H9 (cell line): ENCODE data around the gene ZNF578. TPM values are rescaled to one million over a fixed set of nuclear protein-coding genes. Genes with fewer than 3 reads are reported as not detected.
"Not testable (repeated sequence)": the region's sequence is repeated elsewhere in the genome, so short reads cannot be mapped to it uniquely, and the experiment has no call there.

ENCODE experiments used
- DNase-seq: peaks from one replicate; pipeline ENCODE4 v3.0.0-alpha.2; 2017
- H2AFZ ChIP-seq: one replicate; pipeline ENCODE4 v1.6.1; 2013; ENCODE audit warnings: mild to moderate bottlenecking, low read length, control low read depth, moderate library complexity
- H2AK5ac ChIP-seq: 2 replicates; pipeline ENCODE4 v1.6.1; 2013; ENCODE audit warnings: low read length, control low read depth, mixed read lengths; ENCODE audit not compliant: insufficient read length
- H2BK120ac ChIP-seq: one replicate; pipeline ENCODE4 v1.6.1; 2013; ENCODE audit warnings: low read depth, mild to moderate bottlenecking, low read length, control low read depth, inconsistent platforms; ENCODE audit not compliant: poor library complexity, severe bottlenecking
- H2BK12ac ChIP-seq: 2 replicates; pipeline ENCODE4 v1.6.1; 2013; ENCODE audit warnings: low read length, control low read depth, mixed read lengths, low read depth; ENCODE audit not compliant: insufficient read length
- H2BK15ac ChIP-seq: 2 replicates; pipeline ENCODE4 v1.6.1; 2013; ENCODE audit warnings: low read depth, low read length, control low read depth
- H2BK20ac ChIP-seq: one replicate; pipeline ENCODE4 v1.6.1; 2013; ENCODE audit warnings: low read depth, mild to moderate bottlenecking, low read length, control low read depth, inconsistent platforms; ENCODE audit not compliant: poor library complexity, severe bottlenecking
- H2BK5ac ChIP-seq: 2 replicates; pipeline ENCODE4 v1.6.1; 2013; ENCODE audit warnings: low read length, control low read depth, mixed read lengths; ENCODE audit not compliant: insufficient read length
- H3K14ac ChIP-seq: 2 replicates; pipeline ENCODE4 v1.6.1; 2013; ENCODE audit warnings: low read length, control low read depth; ENCODE audit not compliant: insufficient read depth
- H3K18ac ChIP-seq: 2 replicates; pipeline ENCODE4 v1.6.1; 2013; ENCODE audit warnings: low read depth, mild to moderate bottlenecking, mixed read lengths, low read length, control low read depth; ENCODE audit not compliant: insufficient read length
- H3K23ac ChIP-seq: 2 replicates; pipeline ENCODE4 v1.6.1; 2013; ENCODE audit warnings: low read length, control low read depth, mixed read lengths, low read depth; ENCODE audit not compliant: insufficient read length
- H3K23me2 ChIP-seq: 2 replicates; pipeline ENCODE4 v1.6.1; 2013; ENCODE audit warnings: low read depth, mild to moderate bottlenecking, mixed read lengths, low read length, control low read depth; ENCODE audit not compliant: insufficient read length, poor library complexity, severe bottlenecking
- H3K27ac ChIP-seq: 2 replicates; pipeline ENCODE4 v1.5.1; 2013; ENCODE audit warnings: low read length, control low read depth, mixed read lengths, low read depth; ENCODE audit not compliant: insufficient read length
- H3K27me3 ChIP-seq: 2 replicates; pipeline ENCODE4 v1.6.1; 2013; ENCODE audit warnings: low read length, control low read depth, inconsistent platforms; ENCODE audit not compliant: insufficient read depth
- H3K4ac ChIP-seq: 2 replicates; pipeline ENCODE4 v1.6.1; 2013; ENCODE audit warnings: low read depth, mild to moderate bottlenecking, control low read depth, inconsistent platforms, low read length, moderate library complexity
- H3K4me1 ChIP-seq: 2 replicates; pipeline ENCODE4 v1.6.1; 2013; ENCODE audit warnings: low read length, control low read depth, inconsistent platforms; ENCODE audit not compliant: insufficient read depth
- H3K4me2 ChIP-seq: 2 replicates; pipeline ENCODE4 v1.6.1; 2013; ENCODE audit warnings: low read length, control low read depth, mixed read lengths; ENCODE audit not compliant: insufficient read length, insufficient read depth
- H3K56ac ChIP-seq: 2 replicates; pipeline ENCODE4 v1.6.1; 2013; ENCODE audit warnings: low read depth, mild to moderate bottlenecking, mixed read lengths, low read length, control low read depth; ENCODE audit not compliant: insufficient read length
- H3K79me1 ChIP-seq: 2 replicates; pipeline ENCODE4 v1.6.1; 2013; ENCODE audit warnings: low read depth, mild to moderate bottlenecking, moderate library complexity, low read length, control low read depth, inconsistent platforms; ENCODE audit not compliant: insufficient read depth, poor library complexity, severe bottlenecking
- H3K79me2 ChIP-seq: 2 replicates; pipeline ENCODE4 v1.6.1; 2013; ENCODE audit warnings: low read length, control low read depth, inconsistent platforms; ENCODE audit not compliant: insufficient read depth
- H3K9ac ChIP-seq: 2 replicates; pipeline ENCODE4 v1.6.1; 2013; ENCODE audit warnings: low read length, control low read depth, mixed read lengths; ENCODE audit not compliant: insufficient read length; ENCODE audit errors: extremely low read depth
- H3K9me3 ChIP-seq: one replicate; pipeline ENCODE4 v1.6.1; 2013; ENCODE audit warnings: low read depth, low read length, inconsistent platforms; ENCODE audit not compliant: control insufficient read depth
- H3T11ph ChIP-seq: one replicate; pipeline ENCODE4 v1.6.1; 2013; ENCODE audit warnings: mild to moderate bottlenecking, low read length, control low read depth, inconsistent platforms
- H4K20me1 ChIP-seq: one replicate; pipeline ENCODE4 v1.6.1; 2013; ENCODE audit not compliant: control insufficient read depth, insufficient read length, insufficient read depth
- H4K5ac ChIP-seq: 2 replicates; pipeline ENCODE4 v1.6.1; 2013; ENCODE audit warnings: low read depth, mild to moderate bottlenecking, mixed read lengths, low read length, control low read depth; ENCODE audit not compliant: insufficient read length
- H4K8ac ChIP-seq: replicated peaks from 2 replicates; pipeline ENCODE4 v1.6.1; 2013; ENCODE audit warnings: low read length, control low read depth, mixed read lengths, low read depth; ENCODE audit not compliant: insufficient read length
- H4K91ac ChIP-seq: 2 replicates; pipeline ENCODE4 v1.6.1; 2013; ENCODE audit warnings: low read depth, mild to moderate bottlenecking, moderate library complexity, mixed read lengths, low read length, control low read depth; ENCODE audit not compliant: insufficient read length
- H3K27ac Mint-ChIP-seq, 3 experiments: 2 replicates in 2 of 3; 3 replicates in 1 of 3; pipeline ENCODE4 v1.8.0; 2020 to 2021; ENCODE audit warnings: mixed read lengths in 3 of 3, mild to moderate bottlenecking in 1 of 3, moderate library complexity in 1 of 3
- H3K27me3 Mint-ChIP-seq: 2 replicates; pipeline ENCODE4 v1.8.0; 2021; ENCODE audit warnings: low read depth, mild to moderate bottlenecking, moderate library complexity, mixed read lengths
- H3K36me3 Mint-ChIP-seq, 3 experiments: 2 replicates in 2 of 3; 3 replicates in 1 of 3; pipeline ENCODE4 v1.8.0; 2020 to 2021; ENCODE audit warnings: low read depth in 3 of 3, mixed read lengths in 3 of 3; ENCODE audit not compliant: insufficient read depth in 1 of 3
- H3K4me1 Mint-ChIP-seq, 2 experiments: 2 replicates each; pipeline ENCODE4 v1.8.0; 2020; ENCODE audit warnings: mixed read lengths in 2 of 2
- H3K4me3 Mint-ChIP-seq, 2 experiments: 2 replicates in 1 of 2; 3 replicates in 1 of 2; pipeline ENCODE4 v1.8.0; 2020 to 2021; ENCODE audit warnings: mild to moderate bottlenecking in 2 of 2, mixed read lengths in 2 of 2, moderate library complexity in 1 of 2
- H3K9me3 Mint-ChIP-seq, 2 experiments: 2 replicates in 1 of 2; 3 replicates in 1 of 2; pipeline ENCODE4 v1.8.0; 2020; ENCODE audit warnings: mild to moderate bottlenecking in 2 of 2, mixed read lengths in 2 of 2, moderate library complexity in 1 of 2
- CTCF ChIP-seq: fragments of 200-600 bp; sonication (generic); conservative IDR thresholded peaks from 3 replicates; pipeline ENCODE4 v1.8.0; 2021; ENCODE audit warnings: antibody characterized with exemption, mild to moderate bottlenecking
- WGBS: extraction: QIAGEN DNeasy Blood & Tissue Kit; methylation state at CpG from one replicate; pipeline ENCODE4 v1.1.7; 2013; ENCODE audit warnings: missing lambda C conversion rate, low lambda C conversion rate, mixed read lengths; ENCODE audit not compliant: insufficient read length; ENCODE audit errors: extremely low coverage; 5-methylcytosine and 5-hydroxymethylcytosine counted together
- total RNA-seq: library from RNA; stranded (reverse); gene quantifications from 2 replicates; pipeline ENCODE4 v1.2.1, GENCODE V29; 2021

The ZNF578 gene
- total RNA-seq, 1 experiment from 2014 or later, result 5.3 TPM

- no peak overlapping the region for H2BK120ac ChIP-seq
- H3K27ac ChIP-seq, result no peak overlapping the region
- H3K9me3 Mint-ChIP-seq, result no peaks in the 10 kb centered on the region
- no peaks in the 10 kb centered on the region for H4K20me1 ChIP-seq
- peaks cover 2% of the 10 kb centered on the region for H3K79me1 ChIP-seq
- H3K27me3 ChIP-seq, result no peaks in the 10 kb centered on the region
- no peak for TF ChIP-seq CTCF
- no peak overlapping the region for H2BK12ac ChIP-seq
- no peak overlapping the region for H3K4me2 ChIP-seq
- H3K23me2 ChIP-seq, result peaks cover 15% of the 10 kb centered on the region
- H3K9ac ChIP-seq, result no peak overlapping the region
- H3K56ac ChIP-seq, result no peak overlapping the region
- no peak overlapping the region for H2AK5ac ChIP-seq
- H3K23ac ChIP-seq, result no peak overlapping the region
- no peak overlapping the region for H2AFZ ChIP-seq
- no peak overlapping the region for H2BK5ac ChIP-seq
- H3K4me3 Mint-ChIP-seq, result peak overlapping the region in 1 of 2 experiments; percentile 88; a peak in 2 of 5 replicates
- H2BK20ac ChIP-seq, result no peak overlapping the region
- no peak overlapping the region for H3K27ac Mint-ChIP-seq
- no peaks in the 10 kb centered on the region for H3K79me2 ChIP-seq
- no peak overlapping the region for H4K91ac ChIP-seq
- H3K14ac ChIP-seq, result no peak overlapping the region
- H4K8ac ChIP-seq, result no peak overlapping the region
- no peak overlapping the region for H3T11ph ChIP-seq
- H3K4ac ChIP-seq, result no peak overlapping the region
- no peaks in the 10 kb centered on the region for H3K9me3 ChIP-seq
- H3K4me1 ChIP-seq, result no peaks in the 10 kb centered on the region; the same call in 1 of the 2 replicates
- H2BK15ac ChIP-seq, result no peak overlapping the region
- DNase-seq, result no peak
- H4K5ac ChIP-seq, result no peak overlapping the region
- peaks cover 8% of the 10 kb centered on the region for H3K27me3 Mint-ChIP-seq
- no CpG with 5 or more reads among the region's 5 CpGs for WGBS
- H3K36me3 Mint-ChIP-seq, result peaks cover 0 to 16% (median 0%) of the 10 kb centered on the region in 3 experiments; a peak in 3 of 7 replicates
- no peak overlapping the region for H3K18ac ChIP-seq
- H3K4me1 Mint-ChIP-seq, result peaks cover 16 to 20% of the 10 kb centered on the region in 2 experiments
These were observed 80.5 kb downstream of the ZNF578 start for GRCh38 chr19:52533901-52534300.

GRCh38 chr19:52535385-52535770 lies 82.0 kb downstream of the ZNF578 start:
- not testable (repeated sequence) for H3K4ac ChIP-seq, H3K9me3 ChIP-seq, H3K14ac ChIP-seq, H3T11ph ChIP-seq, H3K9ac ChIP-seq, H4K20me1 ChIP-seq, H3K79me1 ChIP-seq, H4K5ac ChIP-seq, H2BK12ac ChIP-seq, H3K56ac ChIP-seq, H4K91ac ChIP-seq, H2BK15ac ChIP-seq, H2BK5ac ChIP-seq, H2AK5ac ChIP-seq, H3K4me1 ChIP-seq, H2BK20ac ChIP-seq, H3K27me3 Mint-ChIP-seq, H2BK120ac ChIP-seq, H3K23ac ChIP-seq, H3K27me3 ChIP-seq, H3K79me2 ChIP-seq, H3K27ac ChIP-seq, H3K9me3 Mint-ChIP-seq, H2AFZ ChIP-seq, H4K8ac ChIP-seq, H3K18ac ChIP-seq
- peak; percentile 69 for DNase-seq
- peaks cover 16 to 17% of the 10 kb centered on the region in 2 experiments for H3K4me1 Mint-ChIP-seq
- peak overlapping the region in 2 of 3 experiments; percentile 58 to 73; a peak in 1 of 7 replicates for H3K27ac Mint-ChIP-seq
- H3K4me2 ChIP-seq, result peak overlapping the region; percentile 71
- H3K23me2 ChIP-seq, result peaks cover 15% of the 10 kb centered on the region
- peak overlapping the region; percentile 83 to 88 for H3K4me3 Mint-ChIP-seq
- peaks cover 0 to 19% (median 0%) of the 10 kb centered on the region in 3 experiments; a peak in 3 of 7 replicates for H3K36me3 Mint-ChIP-seq
- no CpG with 5 or more reads among the region's 15 CpGs for WGBS
